GM21723 (cell line): ENCODE measurements around the gene WDR43.
"Not testable (repeated sequence)": the region's sequence is repeated elsewhere in the genome, so short reads cannot be mapped to it uniquely, and the experiment has no call there.

Source experiments
- ATAC-seq: cut with Tn5 transposase; IDR thresholded peaks from one replicate; pipeline ENCODE4 v1.9.1; 2021; ENCODE audit warnings: mild to moderate bottlenecking, moderate library complexity; ENCODE audit not compliant: unreplicated experiment

The WDR43 gene

GRCh38 chr2:28956890-28957289, 62.4 kb downstream of the WDR43 start:
- no peak for ATAC-seq

DNA sequence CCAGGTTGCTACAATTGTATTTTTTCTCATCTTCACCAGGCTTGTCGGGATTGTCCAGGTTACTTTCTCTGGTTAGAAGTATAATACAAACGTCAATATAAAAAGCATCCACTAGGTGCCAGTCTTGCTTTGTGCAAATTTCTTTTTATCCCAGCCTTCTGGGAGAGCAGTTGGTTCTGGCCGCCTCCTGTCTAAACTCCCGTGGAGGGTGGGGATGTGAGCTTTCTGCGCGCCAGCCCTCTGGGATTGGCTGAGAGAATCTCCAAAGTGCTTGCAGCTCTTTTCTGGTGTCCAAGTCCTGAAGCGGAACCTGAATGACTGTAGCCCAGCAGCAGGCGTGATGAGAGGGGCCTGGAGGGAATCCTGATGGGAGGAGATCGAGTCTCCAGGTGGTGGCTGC, 64.2 kb downstream of the WDR43 start:
- ATAC-seq, result no peak

DNA sequence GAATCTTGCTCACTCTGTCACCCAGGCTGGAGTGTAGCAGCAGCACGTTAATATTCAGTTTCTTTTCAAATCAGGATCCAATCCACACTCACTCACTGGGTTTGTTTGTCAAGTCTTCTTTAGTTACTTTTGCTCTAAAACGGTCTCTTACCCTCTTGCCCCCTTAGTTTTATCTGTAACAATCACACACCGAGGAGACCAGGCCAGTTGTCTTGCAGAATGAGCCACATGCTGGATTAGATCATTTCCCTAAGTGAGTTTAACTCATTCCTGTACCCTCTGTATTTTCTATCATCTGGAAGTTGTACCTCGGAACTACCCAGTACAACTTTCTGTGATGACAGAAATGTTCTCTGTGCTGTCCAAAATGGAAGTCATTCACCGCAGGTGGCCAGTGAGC, 65.9 kb downstream of the WDR43 start:
- no peak for ATAC-seq

GRCh38 chr2:28962505-28962904, 68.0 kb downstream of the WDR43 start:
- ATAC-seq, result no peak

GRCh38 chr2:28970464-28971160, 76.1 kb downstream of the WDR43 start:
- no peak for ATAC-seq

GRCh38 chr2:28972778-28973335, 78.4 kb downstream of the WDR43 start:
- no peak for ATAC-seq

- ATAC-seq, result no peak
Observed at GRCh38 chr2:28974252-28974651, 79.8 kb downstream of the WDR43 start.

GRCh38 chr2:28975671-28976070, 81.2 kb downstream of the WDR43 start:
- no peak for ATAC-seq

DNA sequence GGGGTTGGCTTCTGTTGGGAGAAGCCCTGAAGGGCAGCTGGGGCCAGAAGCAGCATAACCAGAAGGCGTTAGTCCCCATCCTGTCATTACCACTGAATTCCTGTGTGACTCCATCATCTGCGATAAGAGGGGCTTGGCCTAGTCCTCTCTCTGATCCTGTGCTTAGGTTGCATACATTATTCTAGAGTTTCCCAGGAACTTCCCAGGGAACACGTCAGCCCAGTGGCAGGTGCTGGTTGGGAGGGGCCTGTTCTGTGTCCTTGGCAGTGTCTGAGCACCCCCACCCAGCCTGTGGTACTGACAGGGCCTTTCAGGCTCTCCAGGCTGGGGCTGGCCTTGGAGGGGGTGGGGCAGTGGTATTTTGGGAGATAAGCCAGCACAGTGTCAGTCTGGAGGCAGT, 82.1 kb downstream of the WDR43 start:
- no peak for ATAC-seq

GRCh38 chr2:28977176-28977875, 82.9 kb downstream of the WDR43 start:
- ATAC-seq, result no peak

GRCh38 chr2:28978001-28978400, 83.5 kb downstream of the WDR43 start:
- not testable (repeated sequence) for ATAC-seq

DNA sequence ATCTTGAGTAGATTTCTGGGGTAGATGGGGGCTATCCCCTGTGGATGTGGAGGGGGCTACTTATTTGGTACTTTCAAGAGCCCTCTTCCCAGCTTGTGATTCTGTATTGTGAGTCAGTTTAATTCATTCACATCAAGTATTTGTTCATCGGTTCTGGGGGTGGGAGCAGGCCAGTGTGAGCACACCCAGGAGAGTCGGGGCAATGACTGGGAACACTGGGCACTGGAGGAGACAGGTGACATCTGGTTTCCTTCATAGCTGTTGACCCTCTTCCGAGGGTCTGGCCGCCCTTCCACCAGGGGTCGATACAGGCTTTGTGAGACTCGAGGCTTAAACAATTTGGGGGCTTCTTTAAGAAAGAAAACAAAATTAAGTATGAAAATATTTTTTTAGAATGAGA, 84.1 kb downstream of the WDR43 start:
- no peak for ATAC-seq

GRCh38 chr2:28979041-28979440, 84.6 kb downstream of the WDR43 start:
- ATAC-seq, result no peak

DNA sequence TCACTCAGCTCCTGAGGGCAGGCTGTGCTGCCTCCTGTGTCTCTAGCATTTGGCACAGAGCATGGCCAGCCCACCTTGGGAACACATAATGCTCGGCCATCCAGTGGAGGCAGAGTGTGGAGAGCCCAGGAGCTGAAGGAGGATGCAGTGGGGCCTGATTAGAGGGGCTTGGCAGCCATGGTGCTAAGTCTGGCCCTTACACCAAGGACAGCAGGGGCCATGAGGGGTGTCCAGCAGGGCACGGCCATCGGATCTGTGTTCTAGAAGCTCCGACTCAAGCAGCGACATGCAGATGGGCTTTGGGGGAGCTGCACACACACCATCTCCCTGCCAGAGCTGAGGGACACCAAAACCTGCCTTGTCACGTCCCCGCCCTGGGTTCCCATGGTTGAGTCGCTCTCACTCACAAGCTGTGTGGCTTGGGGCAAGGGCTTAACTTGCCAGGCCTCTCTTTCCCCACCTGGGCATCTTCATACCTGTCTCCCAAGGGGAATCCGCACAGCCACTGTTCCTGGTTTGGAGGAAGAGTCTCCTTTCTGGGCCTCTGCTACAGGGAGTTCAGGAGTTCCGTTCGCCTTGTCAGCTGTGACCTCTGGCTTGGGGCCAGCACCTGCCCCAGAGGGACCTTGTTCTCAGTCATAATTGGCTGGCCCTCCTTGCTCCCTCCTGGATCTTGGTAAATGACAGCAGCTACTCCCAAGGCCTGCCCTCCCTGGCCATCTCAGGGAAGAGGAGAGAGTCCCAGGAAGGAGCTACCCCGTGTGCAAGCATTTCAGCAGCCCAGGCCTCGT, 85.3 kb downstream of the WDR43 start:
- no peak for ATAC-seq

GRCh38 chr2:28980368-28981015, 86.0 kb downstream of the WDR43 start:
- ATAC-seq, result no peak

DNA sequence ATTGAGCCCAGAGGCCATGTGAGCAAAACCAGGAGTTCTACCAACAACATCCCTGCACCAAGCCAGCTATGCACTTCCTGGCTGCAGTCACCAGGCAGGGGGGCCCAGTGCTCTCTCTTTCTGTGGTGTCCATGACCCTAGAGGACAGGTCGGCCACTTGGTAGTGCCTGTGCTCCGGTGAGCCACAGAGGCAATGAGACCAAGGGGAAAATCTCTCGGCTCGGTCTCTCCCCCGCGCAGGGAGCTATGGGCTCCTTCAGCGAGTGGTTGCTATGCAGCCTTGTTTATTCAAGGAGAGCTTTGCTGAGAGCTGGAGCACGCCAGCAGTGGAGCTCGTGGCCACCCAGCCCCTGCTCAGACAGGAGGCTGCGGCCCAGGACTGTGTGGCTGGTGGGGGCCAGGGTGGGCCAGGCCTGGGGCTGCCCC, 86.6 kb downstream of the WDR43 start, which contains the start of gene TOGARAM2:
Gene TOGARAM2 (plus strand): TSS at position 283 of the 426 bp plus-strand sequence. CDS start 13,537 bp downstream, outside the sequence.
- ATAC-seq, result no peak

GRCh38 chr2:28981620-28982376, 87.3 kb downstream of the WDR43 start:
- no peak for ATAC-seq

GRCh38 chr2:28982381-28982950, 88.0 kb downstream of the WDR43 start:
- no peak for ATAC-seq

DNA sequence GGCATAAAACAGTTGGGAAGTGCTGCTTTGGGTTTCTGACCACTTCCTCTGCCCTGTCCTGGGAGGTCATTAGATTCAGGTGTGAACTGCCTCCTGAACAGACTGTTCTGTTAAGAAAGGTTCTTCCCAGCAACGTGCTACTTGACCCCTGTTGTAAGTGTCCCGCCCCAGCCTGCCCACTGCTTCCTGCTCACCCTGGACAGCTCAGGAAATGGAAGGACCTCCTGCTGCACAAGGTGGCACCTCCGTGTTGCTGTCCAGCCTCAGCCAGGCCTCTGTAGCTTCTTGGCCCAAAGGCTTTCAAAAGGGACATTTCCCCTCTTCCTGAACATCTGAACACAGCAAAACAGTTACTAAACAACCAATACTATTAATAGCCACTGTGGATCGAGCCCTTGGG, 92.0 kb downstream of the WDR43 start:
- ATAC-seq, result no peak

- ATAC-seq, result no peak
Observed at GRCh38 chr2:28989973-28990372, 95.5 kb downstream of the WDR43 start.
